HepG2 (cell line): Measurements from ENCODE around the gene MADCAM1. TPM values are rescaled to one million over a fixed set of nuclear protein-coding genes. Genes with fewer than 3 reads are reported as not detected.

Experiments used
- ADNP ChIP-seq: sonication (generic); formaldehyde crosslinking; IDR thresholded peaks from 2 replicates; pipeline ENCODE4 v1.4.0; 2020; ENCODE audit warnings: missing genetic modification reagents
- AGO2 ChIP-seq: fragments of 200-400 bp; formaldehyde crosslinking; optimal IDR thresholded peaks from 2 replicates; pipeline ENCODE3; 2017; ENCODE audit warnings: mild to moderate bottlenecking, low read depth, low read length, moderate library complexity
- BCL3 ChIP-seq: sonication (generic); formaldehyde crosslinking; IDR thresholded peaks from 2 replicates; pipeline ENCODE4 v1.5.1; 2020; ENCODE audit warnings: mild to moderate bottlenecking, missing genetic modification reagents, moderate library complexity
- BHLHE40 ChIP-seq: IDR thresholded peaks from 2 replicates; pipeline ENCODE4 v1.6.1; 2011; ENCODE audit warnings: low read length, improper control_type of control experiment
- KLF11 ChIP-seq: IDR thresholded peaks from 2 replicates; pipeline ENCODE4 v1.6.1; 2016; ENCODE audit warnings: missing compliant biosample characterization
- NFIB ChIP-seq: sonication (generic); formaldehyde crosslinking; IDR thresholded peaks from 2 replicates; pipeline ENCODE4 v1.9.0; 2021; ENCODE audit warnings: missing genetic modification reagents, mild to moderate bottlenecking, borderline replicate concordance
- NKX3-1 ChIP-seq: sonication (generic); formaldehyde crosslinking; IDR thresholded peaks from 2 replicates; pipeline ENCODE4 v1.5.0; 2020; ENCODE audit warnings: missing genetic modification reagents
- PRDM15 ChIP-seq: sonication (generic); formaldehyde crosslinking; IDR thresholded peaks from 2 replicates; pipeline ENCODE4 v1.4.0; 2020; ENCODE audit warnings: missing genetic modification reagents
- PTBP1 ChIP-seq: fragments of 200-400 bp; formaldehyde crosslinking; IDR thresholded peaks from 2 replicates; pipeline ENCODE4 v1.6.1; 2018; ENCODE audit warnings: low read length, low read depth; ENCODE audit not compliant: poor library complexity, severe bottlenecking
- TFDP2 ChIP-seq: sonication (generic); formaldehyde crosslinking; IDR thresholded peaks from 2 replicates; pipeline ENCODE4 v1.4.0; 2020; ENCODE audit warnings: missing genetic modification reagents
- TP53 ChIP-seq: sonication (generic); formaldehyde crosslinking; conservative IDR thresholded peaks from 2 replicates; pipeline ENCODE4 v1.4.0; 2020; ENCODE audit warnings: missing genetic modification reagents
- ZBTB34 ChIP-seq: sonication (generic); formaldehyde crosslinking; IDR thresholded peaks from 2 replicates; pipeline ENCODE4 v1.8.0; 2022; ENCODE audit warnings: mild to moderate bottlenecking, missing genetic modification reagents
- ZHX1 ChIP-seq: sonication (generic); formaldehyde crosslinking; IDR thresholded peaks from 2 replicates; pipeline ENCODE4 v1.8.1; 2022; ENCODE audit warnings: low read depth, mild to moderate bottlenecking, missing genetic modification reagents
- ZNF17 ChIP-seq: sonication (generic); formaldehyde crosslinking; IDR thresholded peaks from 2 replicates; pipeline ENCODE4 v1.5.0; 2020; ENCODE audit warnings: mild to moderate bottlenecking, missing genetic modification reagents
- ZNF326 ChIP-seq: sonication (generic); formaldehyde crosslinking; IDR thresholded peaks from 2 replicates; pipeline ENCODE4 v1.4.0; 2020; ENCODE audit warnings: missing genetic modification reagents, borderline replicate concordance
- ZNF431 ChIP-seq: sonication (generic); formaldehyde crosslinking; IDR thresholded peaks from 2 replicates; pipeline ENCODE4 v1.9.0; 2022; ENCODE audit warnings: missing genetic modification reagents, low read depth, mild to moderate bottlenecking, borderline replicate concordance
- ZNF615 ChIP-seq: sonication (generic); formaldehyde crosslinking; IDR thresholded peaks from 2 replicates; pipeline ENCODE4 v1.5.0; 2020; ENCODE audit warnings: mild to moderate bottlenecking, missing genetic modification reagents, borderline replicate concordance
- ZNF768 ChIP-seq: sonication (generic); formaldehyde crosslinking; IDR thresholded peaks from 2 replicates; pipeline ENCODE4 v1.4.0; 2020; ENCODE audit warnings: missing genetic modification reagents
- ZNF879 ChIP-seq: sonication (generic); formaldehyde crosslinking; IDR thresholded peaks from 2 replicates; pipeline ENCODE4 v1.8.1; 2023; ENCODE audit warnings: missing genetic modification reagents
- polyA plus RNA-seq, 8 experiments: library from polyadenylated mRNA; depleted of rRNA in 3 of 8; stranded (reverse) in 7 of 8; unstranded in 1 of 8; fragments of >200 nt; fragmentation: Illumina TruSeq in 4 of 8; extraction: Trizol in 4 of 8; gene quantifications; 2 replicates each; pipeline versions ENCODE4 v1.2.1 to v1.2.3, GENCODE V29; 2011 to 2016; ENCODE audit warnings: low read depth in 4 of 8, missing spikeins in 1 of 8, mixed read lengths in 1 of 8; ENCODE audit not compliant: insufficient read depth in 1 of 8
- total RNA-seq, 5 experiments: library from RNA; depleted of rRNA; stranded (reverse); fragments of >200 nt; fragmentation: Illumina TruSeq; extraction: Trizol; gene quantifications; 2 replicates each; pipeline ENCODE4 v1.2.3, GENCODE V29; 2016; ENCODE audit warnings: low read depth in 1 of 5

The MADCAM1 gene
- total and polyA plus RNA-seq, 2 of the 13 experiments (the other 11 are each of a cell fraction or from before 2014, with no cell fraction given), result 0.29 to 0.33 TPM

- peak; percentile 61 for TF ChIP-seq TFDP2 (CRISPR knock-in tag)
- TF ChIP-seq KLF11 (CRISPR knock-in tag), result no peak
- no peak for TF ChIP-seq NFIB
- peak; percentile 73; the same call in 1 of the 2 replicates for TF ChIP-seq ZNF431
- TF ChIP-seq PRDM15 (CRISPR knock-in tag), result no peak
- TF ChIP-seq ZNF768 (CRISPR knock-in tag), result peak; percentile 37
- no peak for TF ChIP-seq ZHX1 (CRISPR knock-in tag)
- TF ChIP-seq NKX3-1, result no peak
- TF ChIP-seq ZNF326, result no peak; the same call in 1 of the 2 replicates
- no peak for TF ChIP-seq ZNF879 (CRISPR knock-in tag)
- peak; percentile 37; the same call in 1 of the 2 replicates for TF ChIP-seq BCL3 (CRISPR knock-in tag)
- TF ChIP-seq ZBTB34 (CRISPR knock-in tag), result no peak; the same call in 1 of the 2 replicates
- no peak for TF ChIP-seq ZNF615
- no peak for TF ChIP-seq ZNF17
- TF ChIP-seq AGO2, result no peak
- TF ChIP-seq TP53 (CRISPR knock-in tag), result no peak
- TF ChIP-seq ADNP (CRISPR knock-in tag), result no peak
- TF ChIP-seq BHLHE40, result no peak
- TF ChIP-seq PTBP1, result no peak
Observed at GRCh38 chr19:461721-462551, 34.4 kb upstream of the MADCAM1 start (continued).
